ENCODE data around the gene IRF1. TPM values are rescaled to one million over a fixed set of nuclear protein-coding genes. Genes with fewer than 3 reads are reported as not detected.
A peak's percentile ranks its signal among the peaks of the same experiment; 100 is the strongest.
"Not testable (repeated sequence)": the region's sequence is repeated elsewhere in the genome, so short reads cannot be mapped to it uniquely, and the experiment has no call there.

The IRF1 gene
- total and polyA plus RNA-seq, 10 donors = 57.9 to 307 (median 160) TPM

- peaks cover 0 to 5% (median 1%) of the 10 kb centered on the region in 8 donors for H3K9me3 ChIP-seq
- intact Hi-C loops (cut with DNase I; ENCODE audit: low total_unique reads) = loop anchor here (10.0 kb wide), 1 partner anchor 288 kb away; the partner anchor contains the start of gene SOWAHA
- H3K27me3 ChIP-seq (replicated peaks in 1 of 7) = no peaks in the 10 kb centered on the region
- 42 to 45% (median 43%) methylated on average over 11 of the region's 11 CpGs for WGBS, 5 donors
- no peak overlapping the region for H3K27ac ChIP-seq
- peaks cover 13 to 47% (median 23%) of the 10 kb centered on the region in 6 donors for H3K4me1 ChIP-seq
- DNase-seq = no peak
- peak overlapping the region in 2 of 8 donors; percentile 17 to 22 for H3K4me3 ChIP-seq
- TF ChIP-seq CTCF (IDR thresholded peaks at IDR 0.05 in 8 of 11, conservative IDR thresholded peaks at IDR 0.05 in 3 of 11) (peak; percentile 48 to 84 (median 74)), POLR2AphosphoS5 (IDR thresholded peaks at IDR 0.05) (no peak), POLR2A (IDR thresholded peaks at IDR 0.05) (no peak)
- no peaks in the 10 kb centered on the region for H3K36me3 ChIP-seq
Observed at GRCh38 chr5:132526290-132526973, 35.9 kb upstream of the IRF1 start.

- TF ChIP-seq POLR2AphosphoS5 (IDR thresholded peaks at IDR 0.05) = no peak
- TF ChIP-seq POLR2A (IDR thresholded peaks at IDR 0.05) = no peak
- no peak for TF ChIP-seq CTCF (IDR thresholded peaks at IDR 0.05 in 8 of 11, conservative IDR thresholded peaks at IDR 0.05 in 3 of 11)
- no peak for DNase-seq
- Histone ChIP-seq H3K27me3 (replicated peaks in 1 of 7) (no peaks in the 10 kb centered on the region), H3K36me3 (no peaks in the 10 kb centered on the region), H3K4me3 (no peak overlapping the region), H3K9me3 (peaks cover 0 to 15% (median 12%) of the 10 kb centered on the region in 8 donors), H3K4me1 (peaks cover 13 to 55% (median 27%) of the 10 kb centered on the region in 6 donors), H3K27ac (no peak overlapping the region)
- intact Hi-C loops (cut with DNase I; ENCODE audit: low total_unique reads) = loop anchor here (10.0 kb wide), 1 partner anchor 289 kb away; the partner anchor contains the start of gene SOWAHA
Observed at GRCh38 chr5:132525299-132525724, 34.7 kb upstream of the IRF1 start.

GRCh38 chr5:132524877-132525276 lies 34.3 kb upstream of the IRF1 start:
- not testable (repeated sequence) for DNase-seq; H3K27ac ChIP-seq; H3K36me3 ChIP-seq; H3K27me3 ChIP-seq (replicated peaks in 1 of 7); H3K4me3 ChIP-seq
- H3K9me3 ChIP-seq = peaks cover 0 to 19% (median 12%) of the 10 kb centered on the region in 8 donors
- H3K4me1 ChIP-seq = peaks cover 13 to 56% (median 27%) of the 10 kb centered on the region in 6 donors
- intact Hi-C loops (cut with DNase I; ENCODE audit: low total_unique reads) = loop anchor here (10.0 kb wide), 1 partner anchor 290 kb away; the partner anchor contains the start of gene SOWAHA
- 78 to 86% (median 79%) methylated on average over 5 of the region's 5 CpGs for WGBS, 5 donors

GRCh38 chr5:132522067-132522466 lies 31.5 kb upstream of the IRF1 start:
- peaks cover 12 to 35% (median 25%) of the 10 kb centered on the region in 6 donors for H3K4me1 ChIP-seq
- not testable (repeated sequence) for H3K27me3 ChIP-seq (replicated peaks in 1 of 7); H3K27ac ChIP-seq; H3K4me3 ChIP-seq; DNase-seq; H3K36me3 ChIP-seq
- 76 to 95% (median 93%) methylated on average over 1 of the region's 1 CpG for WGBS, 5 donors
- intact Hi-C loops (cut with DNase I; ENCODE audit: low total_unique reads) = loop anchor here (10.0 kb wide), 1 partner anchor 293 kb away; the partner anchor contains the start of gene SOWAHA
- peaks cover 0 to 20% (median 12%) of the 10 kb centered on the region in 8 donors for H3K9me3 ChIP-seq

- H3K27ac ChIP-seq; DNase-seq; H3K27me3 ChIP-seq (replicated peaks in 1 of 7); intact Hi-C loops (cut with DNase I; ENCODE audit: low total_unique reads); H3K9me3 ChIP-seq; H3K4me1 ChIP-seq; H3K36me3 ChIP-seq; H3K4me3 ChIP-seq: not testable (repeated sequence)
- WGBS, 5 donors = 92 to 97% (median 94%) methylated on average over 9 to 21 of the region's 25 CpGs
Observed at GRCh38 chr5:132513618-132514336, 23.2 kb upstream of the IRF1 start.
